Bladder microvascular endothelial cell (primary cell): ENCODE measurements around the gene METTL1. TPM values are rescaled to one million over a fixed set of nuclear protein-coding genes. Genes with fewer than 3 reads are reported as not detected.

Experiments
- total RNA-seq: library from RNA; depleted of rRNA; stranded (reverse); fragments of >200 nt; gene quantifications from 2 replicates; pipeline ENCODE4 v1.2.3, GENCODE V29; 2014

Gene METTL1
- total RNA-seq: 2.4 and 5.6 TPM in 2 replicates

DNA sequence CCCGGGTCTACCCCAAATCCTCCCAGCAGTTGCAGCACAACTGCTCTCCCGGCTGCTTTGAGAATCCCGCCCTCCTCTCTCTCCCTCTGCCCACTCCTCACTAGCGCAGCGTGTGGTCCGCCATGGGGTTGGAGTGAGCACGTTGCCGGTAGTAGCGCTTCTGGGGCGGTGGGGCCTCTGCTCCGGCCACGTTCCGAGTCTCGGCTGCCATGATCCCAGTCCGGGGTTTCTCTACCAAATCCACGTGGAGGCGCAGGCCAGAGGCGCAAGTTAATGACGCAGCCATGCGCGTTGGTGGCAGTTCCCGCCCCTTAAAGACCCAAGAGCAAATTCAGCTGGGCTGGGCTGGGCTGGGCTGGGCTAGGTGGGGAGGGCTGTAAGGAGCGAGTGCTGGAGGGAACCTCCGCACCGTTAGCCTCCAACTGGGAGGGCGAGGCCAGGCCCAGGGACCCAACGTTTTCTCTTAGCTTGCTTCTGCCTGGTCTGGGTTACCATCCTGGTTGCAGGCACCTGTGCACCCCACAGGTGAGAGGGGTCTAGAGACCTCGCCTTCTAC, at the start of gene METTL1:
Gene METTL1, minus strand, starts transcription at position 233 of the 556 bp plus-strand sequence. Its CDS starts 22 bp downstream, at position 211.

DNA sequence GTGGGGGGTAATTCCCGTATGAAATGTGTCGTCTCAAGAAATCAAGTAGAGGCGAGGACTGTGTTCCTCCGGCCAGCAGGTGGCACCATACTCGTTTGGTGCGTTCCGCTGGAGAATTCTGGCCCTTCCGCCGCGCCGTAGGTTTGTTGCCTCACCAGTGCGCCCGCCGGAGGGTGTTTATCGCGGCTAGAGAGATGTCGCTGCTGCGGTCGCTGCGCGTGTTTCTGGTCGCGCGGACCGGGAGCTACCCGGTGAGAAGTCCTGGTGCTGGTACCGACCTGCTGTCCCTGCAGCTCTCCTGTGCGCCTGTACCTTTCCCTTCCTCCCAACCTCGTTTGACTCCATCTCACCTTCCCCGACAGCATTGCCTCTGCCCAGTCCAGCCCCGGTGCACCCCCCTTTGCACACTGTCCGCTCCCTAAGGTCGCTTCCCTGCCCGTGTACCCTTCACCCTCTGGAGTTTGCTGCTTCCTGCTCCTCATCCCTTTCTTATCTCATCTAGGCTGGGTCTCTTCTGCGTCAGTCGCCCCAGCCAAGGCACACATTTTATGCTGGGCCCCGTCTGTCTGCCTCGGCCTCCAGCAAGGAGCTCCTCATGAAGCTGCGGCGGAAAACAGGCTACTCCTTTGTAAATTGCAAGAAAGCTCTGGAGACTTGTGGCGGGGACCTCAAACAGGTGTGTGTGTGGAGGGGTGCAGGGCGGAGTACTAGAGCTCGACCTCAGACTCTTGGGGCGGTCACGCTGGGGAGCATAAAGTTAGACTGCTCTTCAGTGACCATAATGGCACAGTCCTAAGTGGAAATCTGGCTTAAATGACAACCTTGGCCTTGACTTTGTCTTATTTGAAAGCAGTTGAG, 10.9 kb upstream of the METTL1 start, which contains the start of gene TSFM:
Gene TSFM, plus strand, starts transcription at position 180 of the 858 bp plus-strand sequence. Its CDS starts 15 bp downstream, at position 195.

DNA sequence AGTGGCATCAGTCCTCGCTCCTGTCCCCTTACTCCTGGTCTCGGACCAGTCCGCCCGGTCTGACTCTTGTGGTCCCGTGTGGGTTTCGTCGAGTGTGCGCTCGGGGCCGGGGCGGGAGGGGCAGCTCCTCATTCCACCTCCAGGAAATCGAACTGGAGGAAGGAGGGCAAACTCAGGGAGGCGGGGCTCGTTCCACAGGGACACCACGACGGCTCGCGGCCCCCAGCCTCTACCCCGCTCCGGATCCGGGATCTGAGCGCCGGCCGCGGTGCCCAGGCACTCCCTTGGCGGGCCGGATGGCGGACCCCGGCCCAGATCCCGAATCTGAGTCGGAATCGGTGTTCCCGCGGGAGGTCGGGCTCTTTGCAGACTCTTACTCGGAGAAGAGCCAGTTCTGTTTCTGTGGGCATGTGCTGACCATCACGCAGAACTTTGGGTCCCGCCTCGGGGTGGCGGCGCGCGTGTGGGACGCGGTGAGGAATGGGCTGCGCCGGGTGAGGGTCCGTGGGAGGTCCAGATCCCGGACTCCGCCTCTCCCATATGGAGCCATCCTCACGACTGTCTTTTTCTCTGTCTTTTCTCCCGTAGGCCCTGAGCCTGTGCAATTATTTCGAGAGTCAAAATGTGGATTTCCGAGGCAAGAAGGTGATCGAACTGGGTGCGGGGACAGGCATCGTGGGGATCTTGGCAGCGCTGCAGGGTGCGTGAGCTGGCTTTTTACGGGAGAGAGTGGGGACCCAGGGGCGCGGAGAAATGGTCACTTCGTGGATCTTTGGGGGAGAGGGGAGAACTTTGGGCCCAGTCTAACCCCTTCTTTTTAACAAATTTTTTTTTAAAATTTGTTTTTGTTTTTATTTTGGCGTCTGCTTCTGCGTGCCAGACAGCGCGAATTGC, 771 bp upstream of the METTL1 start, which contains the start of gene EEF1AKMT3:
Gene EEF1AKMT3, plus strand, starts transcription at position 186 of the 894 bp plus-strand sequence. Its CDS starts 111 bp downstream, at position 297.

DNA sequence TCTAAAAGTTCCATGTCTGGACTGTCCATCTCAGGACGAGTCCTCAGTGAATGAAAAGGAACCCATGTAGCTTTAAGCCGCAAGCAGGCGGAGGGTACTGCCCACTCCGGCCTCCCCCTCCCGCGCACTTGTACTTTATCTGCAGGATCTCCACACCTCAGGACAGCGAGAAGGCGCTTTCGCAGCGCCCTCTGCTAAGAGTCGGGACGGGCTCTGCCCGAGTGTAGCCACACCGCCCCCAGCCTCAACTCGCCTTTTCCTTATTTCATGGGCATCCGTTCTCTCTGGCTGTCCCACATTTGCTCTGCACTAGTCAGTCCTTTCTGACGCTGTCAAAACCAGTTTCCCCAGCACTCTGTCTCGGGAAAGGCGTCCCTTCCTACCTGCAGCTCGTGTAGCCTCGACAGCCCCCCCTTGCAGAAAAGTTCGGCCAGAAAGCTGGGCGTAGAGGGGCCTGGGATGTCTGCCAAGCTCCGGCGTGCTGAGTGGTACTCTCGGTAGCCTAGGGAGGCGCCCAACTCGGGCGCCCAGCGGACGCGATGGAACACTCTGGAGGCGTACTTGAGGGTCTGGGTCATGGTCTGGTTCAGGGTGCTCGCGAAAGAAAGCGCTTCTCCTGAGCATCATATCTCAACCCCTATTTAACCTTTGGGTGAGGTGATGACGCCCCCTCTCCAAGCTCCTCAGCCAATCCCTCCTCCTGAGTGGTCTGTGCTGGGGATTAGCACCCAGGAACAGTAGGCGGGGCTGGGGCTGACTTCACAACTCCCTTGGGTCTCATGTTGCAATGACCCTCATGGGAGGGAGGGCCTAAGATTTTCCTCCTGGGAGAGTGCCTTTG, 5.2 kb downstream of the METTL1 start, which contains the start of gene CYP27B1:
Gene CYP27B1, minus strand, starts transcription at position 615 of the 841 bp plus-strand sequence. Its CDS starts 37 bp downstream, at position 578.

DNA sequence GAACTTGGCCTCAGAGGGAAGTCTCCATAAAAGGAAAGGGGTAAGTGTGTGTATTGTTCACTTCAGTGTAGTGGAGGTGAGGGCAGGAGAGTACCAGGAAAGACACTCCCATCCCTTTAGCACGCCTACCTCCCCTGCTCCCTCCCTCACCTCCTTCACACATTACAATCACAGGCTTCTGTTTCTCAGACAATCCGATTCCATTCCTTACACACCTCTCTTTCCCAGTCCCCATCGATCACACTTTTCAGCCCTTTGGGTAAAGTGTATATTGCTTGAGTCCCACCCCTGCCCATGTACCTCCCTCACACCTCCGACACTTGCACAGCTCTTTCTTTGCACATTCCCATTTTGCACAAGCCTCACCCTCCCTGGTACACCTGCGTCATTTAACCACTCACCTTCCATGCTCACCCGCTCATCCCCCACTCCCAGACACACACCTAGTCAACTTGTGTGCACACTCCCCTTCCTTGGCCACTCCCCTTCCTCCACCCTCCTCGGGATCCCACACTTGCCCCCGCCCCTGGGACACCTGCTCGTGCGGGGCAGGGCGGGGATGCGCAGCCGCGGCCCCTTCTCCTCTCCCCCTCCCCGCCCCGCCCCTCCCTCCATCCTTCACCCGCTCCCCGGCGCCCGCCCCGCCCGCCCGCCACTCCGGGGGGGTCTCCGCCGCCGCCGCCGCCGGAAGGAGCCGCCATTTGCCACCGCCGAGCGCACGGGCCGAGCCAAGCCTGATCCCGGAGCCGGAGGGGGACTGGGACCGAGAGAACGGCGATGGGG, 17.3 kb downstream of the METTL1 start, which contains the start of gene MARCHF9:
Gene MARCHF9, plus strand, starts transcription at position 693 of the 783 bp plus-strand sequence. CDS start 426 bp downstream, outside the sequence.

DNA sequence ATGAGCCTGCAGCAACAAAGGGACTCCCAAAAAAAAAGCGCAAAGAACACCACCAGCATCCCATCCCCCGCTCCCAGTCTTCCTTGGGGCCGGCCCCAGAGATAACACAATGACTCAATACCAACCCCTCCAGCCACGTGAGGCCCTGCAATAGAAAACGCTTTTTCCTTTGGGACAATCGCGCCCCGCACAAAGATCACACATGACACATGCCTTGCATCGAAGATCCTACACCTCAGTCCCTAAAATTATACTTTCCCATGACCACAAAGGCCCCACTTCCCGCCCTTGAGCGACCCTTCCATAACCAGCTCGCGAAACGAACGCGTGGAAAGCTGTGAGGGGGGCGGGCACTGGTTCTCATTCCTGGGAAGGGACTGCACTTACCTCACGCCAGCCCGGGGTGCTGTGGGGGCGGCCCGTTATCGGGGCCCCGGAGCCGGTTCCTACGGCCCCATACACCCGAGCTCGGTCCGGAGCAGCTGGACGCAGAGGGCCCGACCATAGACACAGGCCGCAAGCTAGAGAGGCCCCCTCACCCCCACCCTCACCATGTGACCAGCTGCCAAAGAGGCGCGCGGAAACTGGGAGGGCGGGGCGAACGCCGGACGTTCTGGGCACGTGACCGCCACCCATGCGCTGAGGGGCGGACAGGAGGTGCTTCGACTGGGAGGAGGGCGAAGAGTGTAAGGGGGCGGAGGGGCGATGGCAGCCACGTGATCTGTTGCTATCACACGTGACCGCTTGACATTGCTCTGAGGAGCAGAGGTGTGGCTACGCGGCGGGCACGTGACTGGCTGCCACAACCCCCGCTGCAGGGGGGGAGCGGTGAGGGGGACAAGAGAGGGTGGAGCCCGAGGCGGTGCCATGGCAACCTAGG, 19.9 kb downstream of the METTL1 start, which contains the start of gene CDK4:
Gene CDK4, minus strand, starts transcription at position 523 of the 880 bp plus-strand sequence. CDS start 593 bp downstream, outside the sequence.

DNA sequence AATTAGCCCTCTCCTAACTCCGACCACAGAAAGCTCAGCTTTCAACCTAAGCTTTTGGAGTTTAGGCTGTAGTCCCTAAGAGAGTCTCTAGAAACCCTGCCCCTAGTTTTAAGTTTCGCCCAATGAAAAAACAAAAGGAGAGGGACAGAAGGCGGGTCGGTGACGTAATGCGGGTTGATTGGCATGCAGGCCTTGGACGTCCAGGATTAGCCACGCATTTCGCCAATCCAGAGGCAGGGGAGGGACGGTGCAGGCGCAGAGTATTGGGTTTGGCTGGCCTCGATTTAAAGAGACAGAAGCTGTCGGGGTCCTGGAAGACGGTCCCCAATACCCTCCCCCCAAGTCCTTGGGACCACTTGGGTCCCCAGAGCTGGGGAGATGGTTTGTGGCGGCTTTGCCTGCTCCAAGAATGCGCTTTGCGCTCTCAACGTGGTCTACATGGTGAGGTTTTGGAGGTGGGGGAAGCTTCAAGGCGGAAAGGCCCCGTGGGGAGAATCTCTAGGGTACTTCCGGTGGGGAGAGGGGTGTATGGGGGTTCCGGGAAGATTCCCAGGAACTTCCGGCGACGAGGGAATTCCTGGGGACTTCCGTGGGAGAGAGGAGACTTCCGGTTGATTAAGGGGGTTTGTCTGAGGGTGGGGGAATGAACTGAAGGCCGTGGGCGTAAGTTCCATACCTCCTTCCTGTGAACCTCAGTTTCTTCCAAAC, 27.0 kb downstream of the METTL1 start, which contains the start of gene TSPAN31:
Gene TSPAN31, plus strand, starts transcription at position 263 of the 708 bp plus-strand sequence. Its CDS starts 116 bp downstream, at position 379.

DNA sequence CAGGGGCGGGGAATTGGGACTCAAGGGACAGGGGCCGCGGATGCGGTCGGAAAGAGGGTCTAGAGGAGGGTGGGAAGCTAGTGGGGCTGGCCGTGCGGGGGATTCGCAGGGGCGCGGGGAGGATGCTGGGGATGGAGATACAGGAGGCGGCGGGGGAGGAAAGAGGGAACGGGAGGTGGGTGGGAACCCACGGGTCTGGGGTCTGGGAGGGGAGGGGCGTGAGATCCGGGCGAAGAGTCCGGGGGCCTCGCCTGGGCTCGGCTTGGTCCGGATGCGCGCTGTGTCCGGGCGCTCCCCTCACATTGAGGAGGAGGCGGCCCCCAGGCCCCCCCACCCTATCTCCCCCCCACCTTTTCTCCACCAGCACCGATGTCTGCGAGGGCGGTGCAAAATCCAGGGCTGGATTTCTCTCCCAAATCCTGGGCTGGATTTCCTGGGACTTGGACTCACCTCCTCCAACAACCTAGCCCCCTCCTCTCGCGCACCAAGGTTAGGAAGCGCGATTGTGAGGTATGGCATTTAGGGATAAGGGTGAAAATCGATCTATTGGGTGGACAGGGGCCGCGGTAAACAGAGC, 33.2 kb downstream of the METTL1 start, which contains the start of gene AGAP2:
Gene AGAP2, minus strand, starts transcription at position 82 of the 577 bp plus-strand sequence. CDS start 496 bp downstream, outside the sequence.

Other genes starting within 250 kb of the METTL1 start
- 9.9 and 20.2 TPM in 2 replicates for gene MBD6, start 249.3 kb downstream of the METTL1 start, total RNA-seq
- 80.9 and 114 TPM in 2 replicates for gene DCTN2, start 224.9 kb downstream of the METTL1 start, total RNA-seq
- gene KIF5A, start 222.1 kb downstream of the METTL1 start, total RNA-seq: 0.06 TPM in 1 of 2 replicates, not detected in the other
- 3.4 and 14.0 TPM in 2 replicates for gene PIP4K2C, start 180.9 kb downstream of the METTL1 start, total RNA-seq
- gene DTX3, start 167.3 kb downstream of the METTL1 start, total RNA-seq: 0.32 and 7.2 TPM in 2 replicates
- gene ARHGEF25, start 160.7 kb downstream of the METTL1 start, total RNA-seq: under 0.01 and 2.5 TPM in 2 replicates
- gene B4GALNT1, start 138.9 kb downstream of the METTL1 start, total RNA-seq: under 0.01 and 0.06 TPM in 2 replicates
- gene OS9, start 78.0 kb downstream of the METTL1 start, total RNA-seq: 189 and 325 TPM in 2 replicates
- under 0.01 and 0.06 TPM in 2 replicates for gene AGAP2, start 33.4 kb downstream of the METTL1 start, total RNA-seq
- gene TSPAN31, start 27.1 kb downstream of the METTL1 start, total RNA-seq: 29.8 and 43.3 TPM in 2 replicates
- 112 and 152 TPM in 2 replicates for gene CDK4, start 19.8 kb downstream of the METTL1 start, total RNA-seq
- 3.1 and 8.1 TPM in 2 replicates for gene MARCHF9, start 17.0 kb downstream of the METTL1 start, total RNA-seq
- 0.31 and 0.32 TPM in 2 replicates for gene CYP27B1, start 5.0 kb downstream of the METTL1 start, total RNA-seq
- 2.1 and 2.8 TPM in 2 replicates for gene EEF1AKMT3, start 509 bp upstream of the METTL1 start, total RNA-seq
- gene TSFM, start 10.7 kb upstream of the METTL1 start, total RNA-seq: 14.6 and 18.6 TPM in 2 replicates
- 0.81 and 2.3 TPM in 2 replicates for gene AVIL, start 46.6 kb upstream of the METTL1 start, total RNA-seq
- gene CTDSP2, start 74.6 kb upstream of the METTL1 start, total RNA-seq: 47.6 and 99.0 TPM in 2 replicates
- gene ATP23, start 169.5 kb upstream of the METTL1 start, total RNA-seq: 10.5 and 19.1 TPM in 2 replicates